GM21737 (cell line): ENCODE measurements around the gene PTRH1.

ENCODE experiments used
- ATAC-seq: cut with Tn5 transposase; IDR thresholded peaks from one replicate; pipeline ENCODE4 v1.9.1; 2021; ENCODE audit warnings: mild to moderate bottlenecking, moderate library complexity; ENCODE audit not compliant: unreplicated experiment

Gene PTRH1

GRCh38 chr9:127721391-127721821 is 5.9 kb upstream of the PTRH1 start:
- ATAC-seq, result no peak

GRCh38 chr9:127720865-127721227 is 5.4 kb upstream of the PTRH1 start:
- no peak for ATAC-seq

GRCh38 chr9:127720031-127720864 is 4.8 kb upstream of the PTRH1 start:
- no peak for ATAC-seq

- no peak for ATAC-seq
Observed at GRCh38 chr9:127717766-127718165, 2.3 kb upstream of the PTRH1 start.

- no peak for ATAC-seq
Observed at GRCh38 chr9:127716412-127716811, 949 bp upstream of the PTRH1 start.

GRCh38 chr9:127714951-127715469 is 453 bp downstream of the PTRH1 start:
- ATAC-seq, result no peak

- no peak for ATAC-seq
Observed at GRCh38 chr9:127714020-127714750, 1.3 kb downstream of the PTRH1 start.

- ATAC-seq, result no peak
Observed at GRCh38 chr9:127712867-127713266, 2.6 kb downstream of the PTRH1 start.

GRCh38 chr9:127712371-127712770 is 3.1 kb downstream of the PTRH1 start:
- ATAC-seq, result no peak

- ATAC-seq, result no peak
Observed at GRCh38 chr9:127711831-127712274, 3.6 kb downstream of the PTRH1 start.

- no peak for ATAC-seq
Observed at GRCh38 chr9:127711226-127711701, 4.2 kb downstream of the PTRH1 start.

- no peak for ATAC-seq
Observed at GRCh38 chr9:127710204-127710783, 5.2 kb downstream of the PTRH1 start.

- no peak for ATAC-seq
Observed at GRCh38 chr9:127708952-127709587, 6.4 kb downstream of the PTRH1 start.

GRCh38 chr9:127707766-127708165 is 7.7 kb downstream of the PTRH1 start:
- ATAC-seq, result no peak

- no peak for ATAC-seq
Observed at GRCh38 chr9:127706836-127707241, 8.6 kb downstream of the PTRH1 start, which contains the start of gene CFAP157. Gene CFAP157 (plus strand): TSS chr9:127706988. CDS start chr9:127707032, 44 bp downstream.

GRCh38 chr9:127705577-127706379 is 9.7 kb downstream of the PTRH1 start:
- no peak for ATAC-seq

- ATAC-seq, result no peak
Observed at GRCh38 chr9:127703289-127703946, 12.0 kb downstream of the PTRH1 start.

- no peak for ATAC-seq
Observed at GRCh38 chr9:127700594-127701255, 14.7 kb downstream of the PTRH1 start.

GRCh38 chr9:127700140-127700539 is 15.3 kb downstream of the PTRH1 start:
- ATAC-seq, result no peak
